ENCODE results near the gene MECP2. TPM values are rescaled to one million over a fixed set of nuclear protein-coding genes. Genes with fewer than 3 reads are reported as not detected.

Gene MECP2
- total RNA-seq, 1 experiment from 2014 or later = 30.6 TPM

DNA sequence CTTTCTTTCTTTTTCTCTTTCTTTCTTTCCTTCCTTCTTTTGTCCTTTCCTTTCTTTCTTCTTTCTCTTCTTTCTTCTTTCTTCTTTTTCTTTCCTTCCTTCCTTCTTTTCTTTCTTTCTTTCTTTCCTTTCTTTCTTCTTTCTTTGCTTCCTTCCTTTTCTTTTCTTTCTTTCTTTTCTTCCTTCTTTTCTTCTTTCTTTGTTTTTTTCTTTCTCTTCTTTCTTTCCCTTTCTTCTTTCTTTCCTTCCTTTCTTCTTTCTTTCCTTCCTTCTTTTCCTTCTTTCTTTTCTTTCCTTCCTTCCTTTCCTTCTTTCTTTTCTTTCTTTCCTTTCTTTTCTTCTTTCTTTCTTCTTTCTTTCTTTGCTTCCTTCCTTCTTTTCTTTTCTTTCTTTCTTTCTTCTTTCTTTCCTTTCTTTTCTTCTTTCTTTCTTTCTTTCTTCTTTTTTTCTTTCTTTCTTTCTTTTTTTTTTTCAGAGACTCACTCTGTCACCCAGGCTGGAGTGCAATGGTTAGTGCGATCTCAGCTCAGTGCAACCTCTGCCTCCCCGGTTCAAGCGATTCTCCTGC lies 106.4 kb downstream of the MECP2 start:
- Mint-ChIP-seq H3K36me3 (ENCODE audit: insufficient read depth, unreplicated experiment) (no peaks in the 10 kb centered on the region), H3K4me1 (ENCODE audit: low read depth, unreplicated experiment) (no peaks in the 10 kb centered on the region), H3K9me3 (ENCODE audit: unreplicated experiment) (no peaks in the 10 kb centered on the region), H3K27ac (ENCODE audit: unreplicated experiment) (no peak overlapping the region), H3K4me3 (ENCODE audit: unreplicated experiment) (no peak overlapping the region), H3K27me3 (ENCODE audit: insufficient read depth, unreplicated experiment) (no peaks in the 10 kb centered on the region)
- Histone ChIP-seq H3K36me3 (ENCODE audit: control insufficient read depth, insufficient read depth, low read length) (no peaks in the 10 kb centered on the region), H3K9me3 (no peaks in the 10 kb centered on the region), H3K27me3 (replicated peaks; ENCODE audit: control insufficient read depth, insufficient read depth, low read length) (no peaks in the 10 kb centered on the region), H3K4me3 (ENCODE audit: low read depth, low read length) (no peak overlapping the region), H3K4me1 (no peaks in the 10 kb centered on the region)
- intact Hi-C loops (cut with micrococcal nuclease; ENCODE audit: unreplicated experiment) = no loop called here
- ChIA-PET CTCF (no interaction called here), POLR2A (no interaction called here)
- BruUV-seq (replicated peaks) = no TSS peak
- TF ChIP-seq, protein P1, sequence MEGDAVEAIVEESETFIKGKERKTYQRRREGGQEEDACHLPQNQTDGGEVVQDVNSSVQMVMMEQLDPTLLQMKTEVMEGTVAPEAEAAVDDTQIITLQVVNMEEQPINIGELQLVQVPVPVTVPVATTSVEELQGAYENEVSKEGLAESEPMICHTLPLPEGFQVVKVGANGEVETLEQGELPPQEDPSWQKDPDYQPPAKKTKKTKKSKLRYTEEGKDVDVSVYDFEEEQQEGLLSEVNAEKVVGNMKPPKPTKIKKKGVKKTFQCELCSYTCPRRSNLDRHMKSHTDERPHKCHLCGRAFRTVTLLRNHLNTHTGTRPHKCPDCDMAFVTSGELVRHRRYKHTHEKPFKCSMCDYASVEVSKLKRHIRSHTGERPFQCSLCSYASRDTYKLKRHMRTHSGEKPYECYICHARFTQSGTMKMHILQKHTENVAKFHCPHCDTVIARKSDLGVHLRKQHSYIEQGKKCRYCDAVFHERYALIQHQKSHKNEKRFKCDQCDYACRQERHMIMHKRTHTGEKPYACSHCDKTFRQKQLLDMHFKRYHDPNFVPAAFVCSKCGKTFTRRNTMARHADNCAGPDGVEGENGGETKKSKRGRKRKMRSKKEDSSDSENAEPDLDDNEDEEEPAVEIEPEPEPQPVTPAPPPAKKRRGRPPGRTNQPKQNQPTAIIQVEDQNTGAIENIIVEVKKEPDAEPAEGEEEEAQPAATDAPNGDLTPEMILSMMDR (IDR thresholded peaks at IDR 0.05; ENCODE audit: insufficient read depth in 1 of 2, low read depth in 1 of 2, low read length in 1 of 2, severe bottlenecking in 1 of 2, unreplicated experiment in 1 of 2) = no peak
- DNase-seq = no peak

DNA sequence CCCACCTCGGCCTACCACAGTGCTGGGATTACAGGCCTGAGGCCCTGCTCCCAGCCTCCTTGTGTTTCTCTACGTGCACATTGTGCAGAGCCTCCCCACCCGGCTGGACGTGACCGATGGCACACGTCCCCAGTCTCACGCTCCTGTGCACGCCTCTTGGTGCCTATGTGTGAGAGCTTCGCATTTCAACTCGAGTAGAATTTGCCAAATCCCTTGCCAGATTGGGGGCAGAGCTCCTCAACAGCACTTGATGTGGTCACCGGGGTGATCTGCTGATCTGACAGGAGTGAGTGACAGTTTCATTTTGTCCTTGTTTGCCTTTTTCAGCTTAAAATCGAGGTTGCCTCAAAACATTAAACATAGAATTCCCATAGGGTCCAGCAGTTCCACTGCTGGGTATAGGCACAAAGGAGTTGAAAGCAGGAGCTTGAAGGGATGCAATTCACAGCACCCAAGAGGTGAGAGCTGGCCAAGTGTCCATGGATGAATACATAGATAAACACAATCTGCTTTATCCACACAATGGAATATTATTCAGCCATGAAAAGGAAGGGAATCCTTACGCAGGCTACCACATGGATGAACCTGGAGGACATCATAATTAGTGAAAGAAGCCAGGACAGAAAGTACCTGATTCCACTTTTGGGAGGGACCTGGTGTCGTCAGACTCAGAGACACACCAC lies 107.4 kb downstream of the MECP2 start:
- no peaks in the 10 kb centered on the region for H3K27me3 Mint-ChIP-seq (ENCODE audit: insufficient read depth, unreplicated experiment)
- H3K9me3 Mint-ChIP-seq (ENCODE audit: unreplicated experiment) = no peaks in the 10 kb centered on the region
- TF ChIP-seq, protein P1 (IDR thresholded peaks at IDR 0.05; ENCODE audit: insufficient read depth in 1 of 2, low read depth in 1 of 2, low read length in 1 of 2, severe bottlenecking in 1 of 2, unreplicated experiment in 1 of 2) = no peak
- POLR2A ChIA-PET = no interaction called here
- no peak overlapping the region for H3K4me3 Mint-ChIP-seq (ENCODE audit: unreplicated experiment)
- Histone ChIP-seq H3K36me3 (ENCODE audit: control insufficient read depth, insufficient read depth, low read length) (no peaks in the 10 kb centered on the region), H3K27me3 (replicated peaks; ENCODE audit: control insufficient read depth, insufficient read depth, low read length) (no peaks in the 10 kb centered on the region), H3K9me3 (no peaks in the 10 kb centered on the region), H3K4me1 (no peaks in the 10 kb centered on the region), H3K4me3 (ENCODE audit: low read depth, low read length) (no peak overlapping the region)
- no peak for DNase-seq
- H3K36me3 Mint-ChIP-seq (ENCODE audit: insufficient read depth, unreplicated experiment) = no peaks in the 10 kb centered on the region
- no TSS peak for BruUV-seq (replicated peaks)
- intact Hi-C loops (cut with micrococcal nuclease; ENCODE audit: unreplicated experiment) = no loop called here
- no peaks in the 10 kb centered on the region for H3K4me1 Mint-ChIP-seq (ENCODE audit: low read depth, unreplicated experiment)
- CTCF ChIA-PET = no interaction called here
- no peak overlapping the region for H3K27ac Mint-ChIP-seq (ENCODE audit: unreplicated experiment)

DNA sequence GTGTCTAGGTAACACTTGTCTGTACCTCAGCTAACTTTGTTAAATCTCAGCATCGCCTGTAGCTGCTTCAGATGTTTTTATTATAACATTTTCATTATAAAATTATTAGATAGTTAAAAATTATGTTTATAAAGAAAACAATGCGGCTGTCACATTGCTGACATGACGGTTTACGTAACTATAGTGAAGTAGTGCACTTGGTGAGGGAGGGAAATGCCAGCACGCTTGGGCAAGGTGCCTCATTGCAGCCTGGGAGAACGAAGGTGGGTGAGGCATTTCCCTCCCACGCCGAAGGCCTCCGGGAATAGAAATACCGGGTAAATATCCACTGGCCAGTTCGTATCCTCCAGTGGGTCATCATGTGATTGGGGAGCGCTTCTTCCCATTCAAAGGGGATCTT lies 109.0 kb downstream of the MECP2 start:
- Mint-ChIP-seq H3K27me3 (ENCODE audit: insufficient read depth, unreplicated experiment) (no peaks in the 10 kb centered on the region), H3K4me1 (ENCODE audit: low read depth, unreplicated experiment) (no peaks in the 10 kb centered on the region), H3K27ac (ENCODE audit: unreplicated experiment) (no peak overlapping the region), H3K4me3 (ENCODE audit: unreplicated experiment) (no peak overlapping the region), H3K9me3 (ENCODE audit: unreplicated experiment) (no peaks in the 10 kb centered on the region), H3K36me3 (ENCODE audit: insufficient read depth, unreplicated experiment) (no peaks in the 10 kb centered on the region)
- ChIA-PET POLR2A (no interaction called here), CTCF (no interaction called here)
- H3K36me3 ChIP-seq (ENCODE audit: control insufficient read depth, insufficient read depth, low read length) = no peaks in the 10 kb centered on the region
- H3K27me3 ChIP-seq (replicated peaks; ENCODE audit: control insufficient read depth, insufficient read depth, low read length) = no peaks in the 10 kb centered on the region
- no TSS peak for BruUV-seq (replicated peaks)
- no peak overlapping the region for H3K4me3 ChIP-seq (ENCODE audit: low read depth, low read length)
- H3K4me1 ChIP-seq = no peaks in the 10 kb centered on the region
- DNase-seq = no peak
- intact Hi-C loops (cut with micrococcal nuclease; ENCODE audit: unreplicated experiment) = no loop called here
- no peaks in the 10 kb centered on the region for H3K9me3 ChIP-seq
- TF ChIP-seq, protein P1 (IDR thresholded peaks at IDR 0.05; ENCODE audit: insufficient read depth in 1 of 2, low read depth in 1 of 2, low read length in 1 of 2, severe bottlenecking in 1 of 2, unreplicated experiment in 1 of 2) = no peak

Measured in Caco-2 (cell line).